ENCODE data around the gene DAB1. TPM values are rescaled to one million over a fixed set of nuclear protein-coding genes. Genes with fewer than 3 reads are reported as not detected.

DAB1 gene
- total RNA-seq, 1 donor: 0.45 TPM

- no peak overlapping the region for H3K4me3 ChIP-seq (ENCODE audit: low read depth, low read length)
- TF ChIP-seq, protein P1, sequence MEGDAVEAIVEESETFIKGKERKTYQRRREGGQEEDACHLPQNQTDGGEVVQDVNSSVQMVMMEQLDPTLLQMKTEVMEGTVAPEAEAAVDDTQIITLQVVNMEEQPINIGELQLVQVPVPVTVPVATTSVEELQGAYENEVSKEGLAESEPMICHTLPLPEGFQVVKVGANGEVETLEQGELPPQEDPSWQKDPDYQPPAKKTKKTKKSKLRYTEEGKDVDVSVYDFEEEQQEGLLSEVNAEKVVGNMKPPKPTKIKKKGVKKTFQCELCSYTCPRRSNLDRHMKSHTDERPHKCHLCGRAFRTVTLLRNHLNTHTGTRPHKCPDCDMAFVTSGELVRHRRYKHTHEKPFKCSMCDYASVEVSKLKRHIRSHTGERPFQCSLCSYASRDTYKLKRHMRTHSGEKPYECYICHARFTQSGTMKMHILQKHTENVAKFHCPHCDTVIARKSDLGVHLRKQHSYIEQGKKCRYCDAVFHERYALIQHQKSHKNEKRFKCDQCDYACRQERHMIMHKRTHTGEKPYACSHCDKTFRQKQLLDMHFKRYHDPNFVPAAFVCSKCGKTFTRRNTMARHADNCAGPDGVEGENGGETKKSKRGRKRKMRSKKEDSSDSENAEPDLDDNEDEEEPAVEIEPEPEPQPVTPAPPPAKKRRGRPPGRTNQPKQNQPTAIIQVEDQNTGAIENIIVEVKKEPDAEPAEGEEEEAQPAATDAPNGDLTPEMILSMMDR (IDR thresholded peaks at IDR 0.05; ENCODE audit: insufficient read depth, low read length): no peak
- DNase-seq (ENCODE audit: low read depth): peak; percentile 66
Measured at GRCh38 chr1:56973923-56974742, 449.7 kb downstream of the DAB1 start.

DNA sequence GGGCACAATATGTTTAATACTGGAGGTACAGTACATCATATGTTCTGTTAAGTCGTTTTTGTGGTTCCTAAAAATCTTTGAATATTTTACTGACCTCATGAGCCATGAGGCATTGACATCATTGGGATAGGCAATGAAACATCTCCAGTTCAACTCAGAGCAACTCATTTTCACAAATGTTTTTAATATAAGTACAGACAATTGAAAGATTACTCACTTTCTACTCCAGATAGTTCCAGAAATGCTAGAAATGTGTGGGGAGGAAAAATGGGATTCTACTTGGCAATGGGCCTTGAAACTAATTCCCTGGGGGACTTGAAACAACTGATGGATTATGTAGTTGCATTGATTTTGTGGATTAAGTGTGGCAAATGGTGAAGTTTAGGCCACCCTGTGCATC lies 450.9 kb downstream of the DAB1 start:
- DNase-seq (ENCODE audit: low read depth): peak; percentile 62
- TF ChIP-seq, protein P1 (IDR thresholded peaks at IDR 0.05; ENCODE audit: insufficient read depth, low read length): no peak
- no peak overlapping the region for H3K4me3 ChIP-seq (ENCODE audit: low read depth, low read length)

GRCh38 chr1:56970280-56970679 lies 453.6 kb downstream of the DAB1 start:
- TF ChIP-seq, protein P1 (IDR thresholded peaks at IDR 0.05; ENCODE audit: insufficient read depth, low read length): no peak
- no peak for DNase-seq (ENCODE audit: low read depth)
- no peak overlapping the region for H3K4me3 ChIP-seq (ENCODE audit: low read depth, low read length)

DNA sequence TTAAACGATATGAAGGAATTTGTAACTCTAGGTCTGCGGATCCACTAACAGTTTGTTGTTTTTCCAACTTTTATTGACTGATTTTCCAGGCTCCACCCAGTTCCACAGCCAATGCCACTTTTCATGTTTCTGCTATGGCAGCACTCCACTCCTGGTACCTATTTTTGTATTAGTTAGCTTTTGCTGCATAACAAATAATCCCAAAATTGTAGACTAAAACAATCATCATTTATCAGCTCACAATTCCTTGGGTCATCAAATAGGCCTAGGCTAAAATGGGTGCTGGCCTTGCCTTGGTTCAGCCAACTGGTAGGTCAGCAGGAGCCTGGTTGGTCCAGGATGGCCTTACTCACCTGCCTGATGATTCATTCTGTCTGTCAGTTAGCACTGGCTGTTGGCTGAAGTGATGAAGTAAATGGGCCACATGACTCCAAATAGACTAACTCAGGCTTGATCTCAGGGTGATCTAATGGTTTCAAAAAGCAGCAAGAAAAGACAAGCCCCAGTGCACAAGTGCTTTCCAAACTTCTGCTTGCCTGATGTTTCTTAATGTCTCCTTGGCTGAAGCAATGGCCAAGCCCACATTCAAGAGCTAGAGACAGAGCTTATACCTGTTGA lies 454.9 kb downstream of the DAB1 start:
- no peak overlapping the region for H3K4me3 ChIP-seq (ENCODE audit: low read depth, low read length)
- TF ChIP-seq, protein P1 (IDR thresholded peaks at IDR 0.05; ENCODE audit: insufficient read depth, low read length): no peak
- DNase-seq (ENCODE audit: low read depth): no peak

DNA sequence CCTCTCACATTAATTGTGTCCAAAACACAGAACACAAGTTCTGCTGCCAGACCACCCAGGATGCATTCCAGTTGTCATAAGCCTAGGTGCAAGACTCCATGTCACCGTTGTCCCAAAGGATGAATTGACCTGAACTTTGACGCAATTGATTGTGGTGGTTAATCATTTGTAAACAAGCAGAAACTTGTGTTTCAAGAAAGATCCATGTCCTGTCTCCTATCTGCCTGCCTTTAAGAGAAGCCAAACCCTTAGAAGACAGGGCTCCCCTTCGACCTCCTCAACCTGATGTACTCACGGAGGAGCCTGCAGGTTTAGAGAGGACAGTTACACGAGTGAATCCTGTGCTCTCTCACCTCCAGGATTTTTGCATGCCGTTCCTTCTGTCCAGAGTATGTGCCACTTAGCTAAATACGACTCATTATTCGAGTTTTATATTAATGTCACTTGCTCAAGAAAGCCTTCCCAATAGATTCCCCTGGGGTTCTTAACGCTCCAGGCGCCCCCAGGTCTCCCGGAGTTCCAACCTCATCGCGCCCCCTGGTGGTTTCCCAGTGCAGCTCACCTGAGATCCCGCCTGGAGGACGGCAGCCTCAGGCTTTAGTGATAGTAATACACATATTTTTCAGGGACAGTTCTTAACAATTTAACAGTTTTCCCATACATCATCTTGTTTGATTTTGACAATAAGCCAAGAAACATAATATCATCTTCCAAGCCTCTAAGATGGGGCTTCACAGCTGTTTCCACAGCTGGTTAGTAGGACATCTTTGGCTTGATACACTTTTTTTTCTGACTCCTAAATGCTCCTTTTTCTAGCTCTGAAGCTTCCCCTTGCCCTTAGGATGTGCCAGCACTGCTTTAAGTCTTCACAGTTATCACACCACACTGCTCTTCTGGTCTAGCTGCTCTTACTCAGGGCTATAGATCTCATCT lies 455.7 kb downstream of the DAB1 start:
- DNase-seq (ENCODE audit: low read depth): peak; percentile 32
- H3K4me3 ChIP-seq (ENCODE audit: low read depth, low read length): no peak overlapping the region
- TF ChIP-seq, protein P1 (IDR thresholded peaks at IDR 0.05; ENCODE audit: insufficient read depth, low read length): peak; percentile 68

- H3K4me3 ChIP-seq (ENCODE audit: low read depth, low read length): no peak overlapping the region
- no peak for DNase-seq (ENCODE audit: low read depth)
- TF ChIP-seq, protein P1 (IDR thresholded peaks at IDR 0.05; ENCODE audit: insufficient read depth, low read length): no peak
Measured at GRCh38 chr1:56967355-56967754, 456.5 kb downstream of the DAB1 start.

Data from fibroblast of the aortic adventitia (primary cell).